Measurements from ENCODE around the gene GALE. TPM values are rescaled to one million over a fixed set of nuclear protein-coding genes. Genes with fewer than 3 reads are reported as not detected.

GALE gene
- total and polyA plus RNA-seq, 2 of the 4 experiments (the other 2 are of a cell fraction) = 31.7 to 39.9 TPM

DNA sequence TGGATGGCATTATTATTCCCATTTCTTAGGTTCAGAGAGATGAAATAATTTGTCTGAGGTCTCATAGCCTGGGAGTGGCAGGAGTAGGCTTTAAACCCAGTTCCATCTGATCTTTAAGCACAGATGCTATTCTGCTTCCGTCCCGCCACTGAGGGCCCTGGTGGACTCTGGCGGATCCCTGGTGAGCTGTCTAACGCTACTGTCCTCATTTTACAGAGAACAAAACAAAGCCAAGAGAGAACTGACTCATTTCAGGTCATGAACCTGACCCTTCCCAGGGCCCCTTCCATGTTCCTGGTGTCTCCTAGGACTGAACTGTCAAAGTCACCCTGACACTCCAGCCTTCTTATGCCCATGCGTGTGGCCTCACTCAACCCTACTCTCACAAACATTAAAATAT is 3.1 kb upstream of the GALE start:
- CTCF ChIA-PET = no interaction called here

More for the DNA sequence above, 3.1 kb upstream of the GALE start:
- in situ Hi-C loops (cut with MboI; ENCODE audit: low sequenced_read_pairs) = no loop called here
- dilution Hi-C loops (cut with HindIII; ENCODE audit: low sequenced_read_pairs, unreplicated experiment) = no loop called here
- Histone ChIP-seq H3K56ac (ENCODE audit: extremely low read depth, insufficient read depth, low read length) (no peak overlapping the region), H2BK120ac (ENCODE audit: low read depth, low read length) (no peak overlapping the region), H3K23ac (ENCODE audit: low read depth, low read length) (no peak overlapping the region), H3K36me3 (ENCODE audit: control insufficient read depth, insufficient read depth, low read length) (peaks cover 24% of the 10 kb centered on the region), H2BK15ac (ENCODE audit: low read depth, low read length) (no peak overlapping the region), H4K8ac (ENCODE audit: low read depth in 2 of 2, low read length in 2 of 2) (no peak overlapping the region), H2BK5ac (ENCODE audit: low read depth, low read length, poor library complexity, severe bottlenecking) (no peak overlapping the region), H4K91ac (ENCODE audit: insufficient read depth, low read depth, low read length) (no peak overlapping the region), H2AFZ (replicated peaks; ENCODE audit: low read length, poor library complexity) (no peak overlapping the region), H3K9me1 (ENCODE audit: insufficient read depth, low read length) (peaks cover 12% of the 10 kb centered on the region; the same call in 1 of the 2 replicates), H3K14ac (replicated peaks; ENCODE audit: low read depth, low read length) (no peak overlapping the region), H3K4me1 (ENCODE audit: control insufficient read depth, insufficient read depth, low read length) (peaks cover 7% of the 10 kb centered on the region; the same call in 1 of the 2 replicates), H3K27ac (ENCODE audit: insufficient read depth, low read length) (no peak overlapping the region), H4K20me1 (ENCODE audit: insufficient read depth, low read length) (no peaks in the 10 kb centered on the region), H4K5ac (ENCODE audit: low read depth, low read length) (no peak overlapping the region), H3K79me1 (ENCODE audit: low read depth in 1 of 2, low read length in 2 of 2) (peaks cover 17 to 20% of the 10 kb centered on the region in 2 experiments), H3K9me3 (ENCODE audit: control insufficient read depth, insufficient read depth, low read length) (no peaks in the 10 kb centered on the region), H3K4me3 (ENCODE audit: insufficient read depth, low read depth, low read length) (no peak overlapping the region), H3K9ac (ENCODE audit: low read depth, low read length) (no peak overlapping the region), H2BK20ac (ENCODE audit: low read depth, low read length) (no peak overlapping the region), H2AK5ac (ENCODE audit: low read depth, low read length) (no peak overlapping the region), H2AK9ac (replicated peaks; ENCODE audit: low read depth, low read length, poor library complexity) (no peak overlapping the region), H3K27me3 (ENCODE audit: control insufficient read depth, insufficient read depth, low read length) (no peaks in the 10 kb centered on the region), H3K4ac (ENCODE audit: low read depth, low read length) (no peak overlapping the region), H3K4me2 (ENCODE audit: low read depth, low read length) (no peak overlapping the region), H3K18ac (ENCODE audit: low read depth, low read length) (no peak overlapping the region)
- no TSS peak for BruUV-seq (replicated peaks)
- no CpG with 5 or more reads among the region's 5 CpGs for WGBS, 2 experiments (ENCODE audit: extremely low coverage in 2 of 2, insufficient read length in 1 of 2)
- TF ChIP-seq, protein P1, sequence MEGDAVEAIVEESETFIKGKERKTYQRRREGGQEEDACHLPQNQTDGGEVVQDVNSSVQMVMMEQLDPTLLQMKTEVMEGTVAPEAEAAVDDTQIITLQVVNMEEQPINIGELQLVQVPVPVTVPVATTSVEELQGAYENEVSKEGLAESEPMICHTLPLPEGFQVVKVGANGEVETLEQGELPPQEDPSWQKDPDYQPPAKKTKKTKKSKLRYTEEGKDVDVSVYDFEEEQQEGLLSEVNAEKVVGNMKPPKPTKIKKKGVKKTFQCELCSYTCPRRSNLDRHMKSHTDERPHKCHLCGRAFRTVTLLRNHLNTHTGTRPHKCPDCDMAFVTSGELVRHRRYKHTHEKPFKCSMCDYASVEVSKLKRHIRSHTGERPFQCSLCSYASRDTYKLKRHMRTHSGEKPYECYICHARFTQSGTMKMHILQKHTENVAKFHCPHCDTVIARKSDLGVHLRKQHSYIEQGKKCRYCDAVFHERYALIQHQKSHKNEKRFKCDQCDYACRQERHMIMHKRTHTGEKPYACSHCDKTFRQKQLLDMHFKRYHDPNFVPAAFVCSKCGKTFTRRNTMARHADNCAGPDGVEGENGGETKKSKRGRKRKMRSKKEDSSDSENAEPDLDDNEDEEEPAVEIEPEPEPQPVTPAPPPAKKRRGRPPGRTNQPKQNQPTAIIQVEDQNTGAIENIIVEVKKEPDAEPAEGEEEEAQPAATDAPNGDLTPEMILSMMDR (conservative IDR thresholded peaks at IDR 0.05; ENCODE audit: low read depth, low read length) = no peak
- TF ChIP-seq RCOR1 (IDR thresholded peaks at IDR 0.05; ENCODE audit: insufficient replicate concordance, low read length) (no peak), RAD21 (IDR thresholded peaks at IDR 0.05; ENCODE audit: low read length) (no peak), POLR2A (IDR thresholded peaks at IDR 0.05; ENCODE audit: low read depth, low read length) (no peak), MAFK (IDR thresholded peaks at IDR 0.05; ENCODE audit: low read depth, low read length) (no peak), SMC3 (IDR thresholded peaks at IDR 0.05; ENCODE audit: low read depth, low read length) (no peak)
- TF ChIP-seq, protein P2, sequence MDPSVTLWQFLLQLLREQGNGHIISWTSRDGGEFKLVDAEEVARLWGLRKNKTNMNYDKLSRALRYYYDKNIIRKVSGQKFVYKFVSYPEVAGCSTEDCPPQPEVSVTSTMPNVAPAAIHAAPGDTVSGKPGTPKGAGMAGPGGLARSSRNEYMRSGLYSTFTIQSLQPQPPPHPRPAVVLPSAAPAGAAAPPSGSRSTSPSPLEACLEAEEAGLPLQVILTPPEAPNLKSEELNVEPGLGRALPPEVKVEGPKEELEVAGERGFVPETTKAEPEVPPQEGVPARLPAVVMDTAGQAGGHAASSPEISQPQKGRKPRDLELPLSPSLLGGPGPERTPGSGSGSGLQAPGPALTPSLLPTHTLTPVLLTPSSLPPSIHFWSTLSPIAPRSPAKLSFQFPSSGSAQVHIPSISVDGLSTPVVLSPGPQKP (IDR thresholded peaks at IDR 0.05; ENCODE audit: borderline replicate concordance, low read depth, low read length) = no peak
- ATAC-seq (ENCODE audit: low read depth) (no peak), DNase-seq (no peak)
- intact Hi-C loops (cut with micrococcal nuclease) = no loop called here
- POLR2A ChIA-PET (ENCODE audit: unreplicated experiment) = no interaction called here

Measured in IMR-90 (cell line).